PC-3 (cell line): Measurements from ENCODE around the gene STAT2. TPM values are rescaled to one million over a fixed set of nuclear protein-coding genes. Genes with fewer than 3 reads are reported as not detected.
"Not testable (repeated sequence)": the region's sequence is repeated elsewhere in the genome, so short reads cannot be mapped to it uniquely, and the experiment has no call there.

ENCODE experiments used
- ATAC-seq: fragments of 200-7000 bp; cut with Tn5 transposase; 2 replicates; pipeline ENCODE4 v1.9.1; 2020; ENCODE audit warnings: mild to moderate bottlenecking, moderate library complexity
- Bru-seq: library from RNA; stranded (reverse); fragments of 400-500 nt; gene quantifications from one replicate; lab custom pipeline; 2021; lab: Mats Ljungman, UMichigan
- BruChase-seq, 2 experiments: library from RNA; stranded (reverse); fragments of 400-500 nt; gene quantifications; one replicate each; lab custom pipeline; 2021; lab: Mats Ljungman, UMichigan
- BruUV-seq: library from RNA; stranded (reverse); fragments of 400-500 nt; replicated peaks from 2 replicates; lab custom pipeline; 2021; lab: Mats Ljungman, UMichigan
- CTCF ChIA-PET: fragments of 300-600 bp; sonication (Branson Sonifier 250); formaldehyde crosslinking; loops from one replicate; lab custom pipeline; 2022; ENCODE audit warnings: antibody characterized with exemption; lab: Charles Lee
- POLR2A ChIA-PET: fragments of 300-600 bp; sonication (Branson Sonifier 250); formaldehyde crosslinking; loops from one replicate; lab custom pipeline; 2022; ENCODE audit warnings: antibody characterized with exemption; ENCODE audit not compliant: unreplicated experiment; lab: Charles Lee
- DNase-seq: peaks from one replicate; pipeline ENCODE4 v3.0.0-alpha.2; 2015
- H2AFZ ChIP-seq: fragments of 300-600 bp; sonication (generic); 2 replicates; pipeline ENCODE4 v1.6.0; 2016; ENCODE audit warnings: antibody characterized with exemption, low read length
- H3F3A ChIP-seq: fragments of 300-600 bp; sonication (generic); one replicate; pipeline ENCODE4 v1.6.0; 2017; ENCODE audit warnings: antibody characterized with exemption, low read length, control low read depth, mild to moderate bottlenecking; ENCODE audit not compliant: unreplicated experiment
- H3K27ac ChIP-seq: fragments of 300-600 bp; sonication (generic); 2 replicates; pipeline ENCODE4 v1.5.1; 2016; ENCODE audit warnings: mild to moderate bottlenecking, low read length
- H3K27me3 ChIP-seq: fragments of 300-600 bp; sonication (generic); 2 replicates; pipeline ENCODE4 v1.6.1; 2016; ENCODE audit warnings: low read length, mixed read lengths
- H3K36me3 ChIP-seq: fragments of 300-600 bp; sonication (generic); 2 replicates; pipeline ENCODE4 v1.6.1; 2016; ENCODE audit warnings: low read depth, mixed run types, low read length, mixed read lengths
- H3K4me1 ChIP-seq: fragments of 300-600 bp; sonication (generic); 2 replicates; pipeline ENCODE4 v1.5.1; 2016; ENCODE audit warnings: low read length; ENCODE audit not compliant: insufficient read depth
- H3K4me2 ChIP-seq: fragments of 300-600 bp; sonication (generic); 2 replicates; pipeline ENCODE4 v1.6.0; 2016; ENCODE audit warnings: low read length
- H3K4me3 ChIP-seq: fragments of 300-600 bp; sonication (generic); 2 replicates; pipeline ENCODE4 v1.5.1; 2016; ENCODE audit warnings: mild to moderate bottlenecking, low read length, mixed read lengths
- H3K79me2 ChIP-seq: fragments of 300-600 bp; sonication (generic); 2 replicates; pipeline ENCODE4 v1.6.1; 2017; ENCODE audit warnings: low read length, mixed read lengths
- H3K9ac ChIP-seq: fragments of 300-600 bp; sonication (generic); 2 replicates; pipeline ENCODE4 v1.6.0; 2016; ENCODE audit warnings: mild to moderate bottlenecking, low read length
- H3K9me2 ChIP-seq: fragments of 300-600 bp; sonication (generic); replicated peaks from 2 replicates; pipeline ENCODE4 v1.6.1; 2016; ENCODE audit warnings: mixed run types, low read length, mixed read lengths
- H3K9me3 ChIP-seq: fragments of 300-600 bp; sonication (generic); 2 replicates; pipeline ENCODE4 v1.6.1; 2016; ENCODE audit warnings: low read length, mixed read lengths
- H4K20me1 ChIP-seq: fragments of 300-600 bp; sonication (generic); 2 replicates; pipeline ENCODE4 v1.6.1; 2016; ENCODE audit warnings: low read length, mixed read lengths
- CTCF ChIP-seq: fragments of 300-600 bp; sonication (generic); conservative IDR thresholded peaks from 2 replicates; pipeline ENCODE4 v1.5.1; 2017; ENCODE audit warnings: antibody characterized with exemption, low read depth, mild to moderate bottlenecking, low read length
- EZH2 ChIP-seq: fragments of 300-600 bp; sonication (generic); IDR thresholded peaks from one replicate; pipeline ENCODE4 v1.6.1; 2017; ENCODE audit warnings: antibody characterized with exemption, mild to moderate bottlenecking, low read length; ENCODE audit not compliant: unreplicated experiment
- EZH2phosphoT487 ChIP-seq: fragments of 300-600 bp; sonication (generic); IDR thresholded peaks from 2 replicates; pipeline ENCODE4 v1.6.1; 2018; ENCODE audit warnings: mild to moderate bottlenecking, antibody characterized with exemption, low read length, borderline replicate concordance
- intact Hi-C: fragments of 100-400 bp; cut with micrococcal nuclease; formaldehyde crosslinking; loops from 2 replicates; pipeline ENCODE4 v1.9.0; 2023
- long read RNA-seq: library from polyadenylated mRNA; unstranded; transcript quantifications from one replicate; pipeline ENCODE4 v2.0.0, GENCODE V29; 2021; ENCODE audit not compliant: unreplicated experiment
- total RNA-seq: library from RNA; depleted of rRNA; stranded (reverse); fragments of >200 nt; gene quantifications from 2 replicates; pipeline ENCODE4 v1.2.3, GENCODE V29; 2014; rRNA removed

Gene STAT2
- 68.8 and 73.1 TPM in 2 replicates for total RNA-seq
- percentile 91 among the genes with signal in this experiment for Bru-seq, nascent RNA
- BruChase-seq, experiment 1, labeled RNA remaining after a 6-hour chase: percentile 96 among the genes with signal in this experiment
- percentile 96 among the genes with signal in this experiment for BruChase-seq, experiment 2, labeled RNA remaining after a 2-hour chase
- long read RNA-seq, transcript STAT2-207 (11 exons, 3,278 nt): major isoform, 8 of 143 reads
- long read RNA-seq, partial matches to known transcripts: 49 of 143 reads
- long read RNA-seq, other reads (novel, unspliced or antisense): 84 of 143 reads

- ATAC-seq: peak; percentile 97
- peak within 1 kb of the TSS; percentile 91 for H3K4me2 ChIP-seq
Observed at GRCh38 chr12:56359851-56360767, at the start of gene STAT2. TSS of gene STAT2 (minus strand) at chr12:56360107. CDS start at chr12:56356571, 3,536 bp downstream.

GRCh38 chr12:56408799-56409417 lies 49.0 kb upstream of the STAT2 start:
- Histone ChIP-seq H3K9ac (no peak overlapping the region), H3K4me1 (no peaks in the 10 kb centered on the region), H3K27me3 (no peaks in the 10 kb centered on the region), H3K79me2 (no peaks in the 10 kb centered on the region), H3K27ac (no peak overlapping the region), H2AFZ (no peak overlapping the region), H3K4me2 (no peak overlapping the region), H4K20me1 (no peaks in the 10 kb centered on the region), H3F3A (no peaks in the 10 kb centered on the region), H3K4me3 (no peak overlapping the region), H3K9me3 (no peaks in the 10 kb centered on the region), H3K36me3 (no peaks in the 10 kb centered on the region), H3K9me2 (no peaks in the 10 kb centered on the region)
- CTCF ChIA-PET: no interaction called here
- no peak for TF ChIP-seq CTCF
- no peak for TF ChIP-seq EZH2phosphoT487
- TF ChIP-seq EZH2: no peak
- BruUV-seq: no TSS peak
- DNase-seq (no peak), ATAC-seq (no peak)
- intact Hi-C loops: no loop called here
- POLR2A ChIA-PET: no interaction called here

More at GRCh38 chr12:56359851-56360767, at the start of gene STAT2:
- Histone ChIP-seq H3K9me2 (no peaks in the 10 kb centered on the region), H3K4me1 (peaks cover 14% of the 10 kb centered on the region), H4K20me1 (no peaks in the 10 kb centered on the region), H3K27me3 (no peaks in the 10 kb centered on the region), H3K36me3 (no peaks in the 10 kb centered on the region; the same call in none of the 2 replicates), H3K79me2 (peaks cover 26% of the 10 kb centered on the region), H3K27ac (peak within 1 kb of the TSS; percentile 44), H2AFZ (peak within 1 kb of the TSS; percentile 74), H3K9me3 (no peaks in the 10 kb centered on the region), H3K9ac (peak within 1 kb of the TSS; percentile 79), H3F3A (no peaks in the 10 kb centered on the region), H3K4me3 (peak within 1 kb of the TSS; percentile 85)
- no TSS peak for BruUV-seq
- peak; percentile 99 for DNase-seq
- no peak for TF ChIP-seq CTCF
- no peak for TF ChIP-seq EZH2phosphoT487
- no peak for TF ChIP-seq EZH2
- ChIA-PET CTCF (interaction anchor here (0.5 to 1.6 kb wide), 5 partner anchors 9 to 1049 kb away, joined by 3 to 12 read pairs (median 6); no protein-coding TSS in a partner anchor), POLR2A (interaction anchor here (0.5 to 1.4 kb wide), 16 partner anchors 9 to 1070 kb away, joined by 3 to 57 read pairs (median 6); partner anchors contain the start of genes DNAJC14, IL23A, PAN2 and RBMS2)
- intact Hi-C loops: loop anchor here (5.0 kb wide), 1 partner anchor 43 kb away; the partner anchor contains the start of gene CNPY2

- POLR2A ChIA-PET, H3K4me1 ChIP-seq, H2AFZ ChIP-seq, intact Hi-C loops, CTCF ChIA-PET, ATAC-seq, H3K79me2 ChIP-seq, H3K27ac ChIP-seq, H3K27me3 ChIP-seq, H3K9me2 ChIP-seq, H3F3A ChIP-seq, H4K20me1 ChIP-seq, H3K9me3 ChIP-seq, H3K9ac ChIP-seq, DNase-seq, H3K4me2 ChIP-seq, H3K36me3 ChIP-seq, H3K4me3 ChIP-seq, BruUV-seq: not testable (repeated sequence)
Observed at GRCh38 chr12:56404227-56404626, 44.3 kb upstream of the STAT2 start.

GRCh38 chr12:56401612-56402011 lies 41.7 kb upstream of the STAT2 start:
- POLR2A ChIA-PET, DNase-seq, BruUV-seq, H3K9ac ChIP-seq, H3K9me2 ChIP-seq, intact Hi-C loops, H3K27ac ChIP-seq, H3K27me3 ChIP-seq, H3F3A ChIP-seq, H2AFZ ChIP-seq, H3K4me1 ChIP-seq, H3K4me2 ChIP-seq, ATAC-seq, CTCF ChIA-PET, H4K20me1 ChIP-seq, H3K79me2 ChIP-seq, H3K36me3 ChIP-seq, H3K4me3 ChIP-seq, H3K9me3 ChIP-seq: not testable (repeated sequence)
